HG03442 (cell line): ENCODE measurements around the gene PHB1.
A peak's percentile ranks its signal among the peaks of the same experiment; 100 is the strongest.

Experiments used
- ATAC-seq: cut with Tn5 transposase; IDR thresholded peaks from one replicate; pipeline ENCODE4 v1.9.1; 2021; ENCODE audit warnings: mild to moderate bottlenecking, moderate library complexity; ENCODE audit not compliant: unreplicated experiment

Gene PHB1

DNA sequence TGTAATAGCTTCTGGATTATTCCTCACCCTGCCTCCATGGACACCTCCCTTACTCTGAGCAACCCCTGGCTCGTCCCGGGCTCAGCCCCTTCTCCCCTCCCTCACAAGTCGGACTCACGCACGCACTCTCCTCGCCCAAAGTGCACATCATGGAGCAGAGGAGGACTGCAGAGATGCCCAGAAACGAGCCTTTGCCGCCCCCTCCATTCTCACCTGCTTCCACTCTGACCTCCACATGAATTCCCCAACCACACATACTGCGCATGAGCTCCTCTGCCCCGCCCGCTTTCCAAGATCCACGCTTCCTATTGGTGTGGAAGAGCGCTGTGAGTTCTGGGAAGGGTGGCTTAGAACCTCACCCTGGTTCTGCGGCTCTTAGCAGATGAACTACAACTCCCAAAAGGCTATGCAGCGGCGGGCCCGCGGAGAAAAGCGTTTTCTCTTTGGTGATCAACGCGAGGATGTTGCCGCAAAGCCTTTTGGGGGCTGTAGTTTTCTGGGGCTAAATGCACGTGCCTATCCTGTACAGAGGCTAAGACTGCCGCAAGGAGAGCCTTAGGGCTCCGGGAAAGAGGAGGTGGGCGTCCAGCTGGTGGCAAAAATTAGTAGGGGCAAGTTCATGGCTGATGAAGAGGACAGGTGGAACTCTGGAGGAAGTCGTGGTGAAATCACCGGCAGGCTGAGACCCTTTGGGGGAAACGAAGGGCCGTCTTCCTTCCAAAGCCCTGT is at the start of gene PHB1:
Gene PHB1, minus strand, starts transcription at position 261 of the 729 bp plus-strand sequence. CDS start 1,618 bp downstream, outside the sequence.
- ATAC-seq = peak; percentile 99

DNA sequence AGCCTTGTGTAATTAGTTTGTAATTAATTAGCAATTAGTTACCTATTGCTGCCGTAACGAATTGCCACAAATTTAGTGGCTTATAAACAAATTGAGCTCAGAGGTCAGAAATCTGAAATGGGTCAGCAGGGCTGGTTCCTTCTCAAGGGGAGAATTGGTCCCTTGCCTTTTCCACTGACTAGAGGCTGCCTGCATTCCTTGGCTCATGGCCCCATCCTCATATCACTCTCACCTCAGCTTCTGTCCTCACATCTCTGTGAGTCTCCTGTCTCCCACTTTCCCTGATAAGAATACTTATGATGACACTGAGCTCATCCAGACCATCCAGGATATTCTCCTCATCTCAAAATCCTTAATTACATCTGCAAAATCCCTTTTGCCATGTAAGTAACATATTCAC is 49.4 kb upstream of the PHB1 start:
- ATAC-seq = no peak

DNA sequence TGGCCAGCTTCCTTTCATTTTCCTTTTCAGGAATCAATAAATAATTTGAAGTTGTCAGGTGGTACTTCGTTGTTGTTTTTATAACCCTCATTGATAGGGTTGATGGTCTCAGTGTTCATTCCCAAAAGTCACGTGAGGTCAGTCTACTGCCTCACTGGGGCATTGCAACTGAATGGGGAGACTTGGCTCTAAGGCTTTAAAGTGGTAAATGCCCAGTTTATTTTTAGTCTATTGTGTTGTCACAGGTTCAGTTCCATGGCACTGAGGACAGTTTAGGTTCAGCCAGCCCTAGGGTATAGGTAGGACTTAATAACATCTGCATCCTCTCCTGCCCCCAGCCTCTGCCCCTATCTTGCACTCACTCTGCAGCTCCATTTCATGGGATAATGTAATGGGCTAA is 46.9 kb upstream of the PHB1 start:
- no peak for ATAC-seq

DNA sequence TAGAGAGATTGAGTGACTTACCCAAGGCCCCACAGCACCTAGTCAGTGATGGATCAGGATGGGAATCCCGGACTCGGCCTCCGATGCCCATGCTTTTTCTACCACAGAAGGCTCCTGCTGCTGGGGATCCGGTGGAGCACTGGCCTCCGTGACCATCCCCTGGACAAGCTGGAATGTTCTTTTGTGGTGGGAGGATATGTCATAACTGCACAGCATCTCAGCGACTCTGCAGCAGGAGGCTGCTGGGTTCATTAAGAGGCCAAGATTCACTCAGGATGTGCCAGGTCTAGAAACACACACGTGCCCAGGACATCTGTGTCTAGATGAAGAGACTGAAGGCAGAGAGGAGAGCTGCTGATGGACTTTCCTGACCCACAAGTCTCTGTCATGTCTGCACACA is 45.7 kb upstream of the PHB1 start:
- ATAC-seq = no peak

DNA sequence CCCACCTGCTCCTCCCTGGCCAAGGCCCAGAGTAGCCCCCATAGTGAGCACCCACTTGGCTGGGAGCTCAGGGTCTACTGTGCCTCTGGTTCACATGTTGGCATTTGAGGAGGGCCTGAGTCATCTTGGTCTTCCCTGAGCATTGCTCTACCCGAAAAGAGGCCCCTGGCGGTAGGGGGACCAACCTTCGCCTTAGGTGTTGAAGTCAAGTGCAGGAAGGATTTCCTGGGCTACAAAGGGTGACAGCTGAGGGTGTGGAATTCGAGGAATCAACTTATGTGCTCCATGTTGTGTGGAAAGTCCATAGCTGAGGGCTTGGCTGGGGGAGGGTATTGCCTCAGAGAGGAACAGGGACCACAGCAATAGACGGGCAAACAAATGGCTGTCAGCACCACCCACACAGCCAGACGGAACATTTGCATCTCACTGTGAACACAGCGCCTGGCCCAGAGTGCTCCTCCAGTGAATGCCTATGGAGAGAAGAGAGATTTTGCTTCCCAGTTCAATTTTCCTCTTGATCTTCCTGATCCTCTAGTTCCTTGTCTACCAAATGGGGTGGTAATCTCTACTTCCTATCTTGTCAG is 44.8 kb upstream of the PHB1 start:
- ATAC-seq = no peak

DNA sequence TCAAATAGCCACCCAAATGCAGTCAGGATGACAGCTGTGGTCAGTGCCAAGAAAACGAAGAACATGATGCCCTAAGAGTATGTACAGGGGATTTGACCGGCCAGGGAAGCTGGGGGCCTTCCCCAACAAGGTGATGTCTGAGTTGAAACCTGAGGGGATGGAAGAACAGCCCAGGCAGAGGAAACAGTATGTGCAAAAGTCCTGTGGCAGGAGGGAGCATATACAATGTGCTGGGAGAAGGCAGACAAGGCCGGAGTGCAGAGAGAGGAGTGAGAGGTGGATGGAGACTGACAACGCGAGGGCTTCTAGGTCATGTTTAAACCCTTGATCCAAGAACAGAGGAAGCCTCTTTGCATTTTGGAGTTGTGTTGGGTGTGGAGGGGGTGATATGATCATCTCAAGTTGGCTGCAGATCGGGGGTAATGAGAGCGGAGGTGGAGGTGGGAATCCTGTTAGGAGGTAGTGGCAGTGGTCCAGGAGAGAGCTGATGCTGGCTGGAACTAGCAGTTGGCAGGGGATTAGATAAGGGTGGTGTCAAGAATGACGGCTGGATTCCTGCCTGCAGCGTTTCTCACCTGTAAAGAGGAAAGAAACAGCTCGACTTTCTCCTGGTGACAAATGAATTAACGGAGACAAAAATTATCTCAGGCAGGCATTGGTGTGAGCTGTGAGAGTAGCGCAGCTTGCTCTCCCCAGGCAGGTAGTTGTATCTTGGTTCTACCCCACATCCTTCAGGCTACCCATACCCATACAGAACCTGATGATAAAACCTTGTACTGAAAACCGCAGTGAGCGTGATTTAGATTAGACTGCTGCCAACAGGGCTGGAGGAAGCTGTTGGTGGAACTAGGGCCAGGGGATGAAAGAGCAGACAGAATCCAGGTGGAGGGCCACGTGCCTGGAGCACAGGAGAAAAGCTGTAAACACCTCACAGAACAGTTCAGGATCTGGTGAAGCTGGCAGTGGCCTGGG is 43.2 kb upstream of the PHB1 start:
- no peak for ATAC-seq

DNA sequence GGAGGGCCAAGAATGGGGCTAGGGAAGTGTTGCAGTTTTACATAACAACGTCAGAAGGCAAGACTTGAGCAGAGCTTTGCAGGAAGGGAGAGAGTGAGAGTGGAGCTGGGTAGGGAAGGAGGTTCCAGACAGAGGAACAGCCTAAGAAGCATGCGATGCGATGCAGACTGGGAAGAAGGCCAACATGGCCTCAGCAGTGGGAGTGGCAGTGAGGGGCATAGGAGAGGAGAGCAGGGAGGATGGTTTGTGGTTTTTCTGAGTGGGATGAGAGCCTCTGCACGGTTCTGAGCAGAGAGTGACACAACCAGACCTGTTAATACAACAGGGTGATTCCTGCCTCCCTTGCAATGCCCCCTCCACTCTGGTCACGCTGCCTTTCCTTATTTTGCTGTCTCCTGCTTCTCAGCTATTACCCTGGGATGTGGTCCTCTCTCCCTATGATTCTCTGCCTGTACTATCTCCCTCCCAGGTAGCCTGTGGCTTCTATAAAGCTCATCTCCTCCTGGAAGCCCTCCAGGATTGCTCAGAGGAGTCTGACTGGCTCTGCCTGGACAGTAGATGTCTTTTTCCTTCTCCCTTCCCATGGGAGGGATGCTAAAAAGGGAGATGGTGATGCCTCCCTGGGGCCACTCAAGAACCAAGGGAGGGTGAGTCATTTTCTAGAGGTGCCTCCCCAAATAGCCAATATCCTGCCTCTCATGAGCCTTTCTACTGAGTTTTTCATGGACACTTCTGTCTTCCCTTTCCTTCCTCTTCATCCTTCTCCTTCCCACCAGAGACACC is 41.7 kb upstream of the PHB1 start:
- no peak for ATAC-seq

DNA sequence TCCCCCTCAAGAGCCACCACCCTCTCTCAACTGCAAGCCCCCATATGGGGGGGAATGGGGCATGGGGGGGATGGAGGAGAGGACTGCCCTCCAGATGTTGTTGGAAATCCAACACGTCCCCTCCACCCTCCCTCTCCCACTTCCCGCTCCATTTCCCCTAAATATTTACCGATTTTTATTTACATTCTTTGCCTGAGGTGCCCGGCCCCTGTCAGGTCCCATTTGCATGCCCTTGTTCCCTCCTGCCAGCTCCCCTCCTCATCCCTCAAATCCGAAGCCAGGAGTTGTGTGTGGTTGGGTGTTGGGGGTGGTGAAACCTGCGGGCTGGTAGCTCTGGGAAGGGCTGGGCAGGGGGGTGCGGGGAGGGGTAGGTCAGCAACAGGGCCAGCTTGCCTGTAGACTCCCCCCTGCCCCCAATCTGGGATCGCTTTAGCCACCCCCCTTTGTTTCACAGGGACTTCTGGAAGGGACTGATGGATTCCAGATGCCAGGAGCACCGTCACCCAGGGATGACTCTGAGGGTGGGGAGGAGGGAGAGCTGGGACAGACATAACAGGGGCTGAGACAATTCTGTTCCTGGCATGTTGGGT is 40.7 kb upstream of the PHB1 start:
- no peak for ATAC-seq

DNA sequence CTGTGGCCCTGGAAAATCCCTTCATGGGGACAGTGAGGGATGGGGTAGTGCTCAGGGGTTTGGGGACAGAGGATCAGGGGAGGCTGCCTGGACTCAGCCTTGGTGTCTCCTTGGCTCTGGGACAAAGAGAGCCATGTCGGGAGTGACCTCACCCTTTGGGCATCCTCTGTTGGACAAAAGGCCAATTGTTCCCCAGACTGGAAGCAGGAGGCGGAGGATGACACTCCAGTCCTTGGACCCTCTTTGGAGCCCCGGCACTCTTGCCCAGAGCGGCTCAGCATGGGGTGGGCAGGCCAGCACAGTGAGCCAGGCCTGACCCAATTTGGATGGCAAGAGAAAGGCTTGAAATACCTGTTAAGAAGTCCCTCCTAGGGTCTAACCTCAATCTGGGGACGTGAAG is 39.4 kb upstream of the PHB1 start:
- no peak for ATAC-seq

DNA sequence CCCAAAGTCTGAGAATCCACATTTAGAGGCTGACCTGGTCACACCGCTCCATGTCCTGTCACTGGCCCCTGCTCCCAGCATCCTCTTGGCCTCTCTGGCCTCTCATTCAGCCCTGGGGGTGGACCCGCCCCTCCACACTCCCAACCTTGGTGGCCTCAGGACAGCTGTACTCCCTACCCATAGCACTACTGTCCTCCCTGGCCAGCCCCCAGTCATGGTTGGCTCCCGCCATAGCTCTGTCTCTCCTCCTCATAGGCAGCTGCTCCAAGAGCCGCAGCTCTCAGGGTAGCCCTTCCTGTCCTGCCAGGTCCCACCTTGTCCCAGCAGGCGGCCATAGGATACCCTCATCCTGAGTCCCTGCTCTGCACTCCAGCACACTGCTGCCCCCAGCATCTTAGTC is 38.0 kb upstream of the PHB1 start:
- no peak for ATAC-seq

DNA sequence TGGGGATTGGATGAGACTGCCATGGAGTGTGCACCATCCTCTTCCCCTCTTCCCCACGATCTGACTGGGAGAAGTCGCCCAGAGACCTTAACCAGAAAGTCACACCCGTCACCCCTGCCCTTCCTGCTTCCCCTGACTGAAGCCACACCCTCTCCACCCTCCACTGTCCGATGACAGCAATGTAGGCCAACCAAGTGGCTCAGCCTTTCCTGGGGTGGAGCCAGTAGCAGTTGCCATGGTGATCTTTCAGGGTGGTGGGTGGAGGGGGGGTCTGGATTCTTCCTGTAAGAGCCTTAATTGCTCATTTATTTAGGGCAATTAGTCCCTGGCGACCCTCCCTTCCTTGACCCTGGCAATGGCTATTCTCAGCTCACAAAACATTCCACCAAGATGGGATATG is 37.5 kb upstream of the PHB1 start:
- ATAC-seq = no peak

DNA sequence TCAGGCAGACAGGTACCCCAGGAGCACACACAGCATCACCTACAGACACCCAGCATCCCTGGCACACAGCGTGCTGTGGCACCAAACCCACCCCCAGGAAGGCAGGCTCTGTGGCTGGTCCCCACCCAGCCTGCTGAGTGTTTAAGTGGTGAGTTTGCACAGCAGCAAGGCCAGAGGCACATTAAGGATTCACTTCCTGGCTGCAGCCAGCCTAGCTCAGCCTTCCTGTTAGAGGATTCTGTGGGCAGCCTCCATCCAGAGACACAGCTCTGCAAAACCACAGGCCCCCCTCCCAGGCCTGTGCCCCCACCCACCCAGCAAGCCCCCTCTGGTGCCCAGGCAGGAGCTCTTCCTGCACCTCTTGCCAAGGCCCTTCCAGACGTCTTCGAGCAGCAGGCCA is 36.1 kb upstream of the PHB1 start:
- no peak for ATAC-seq

DNA sequence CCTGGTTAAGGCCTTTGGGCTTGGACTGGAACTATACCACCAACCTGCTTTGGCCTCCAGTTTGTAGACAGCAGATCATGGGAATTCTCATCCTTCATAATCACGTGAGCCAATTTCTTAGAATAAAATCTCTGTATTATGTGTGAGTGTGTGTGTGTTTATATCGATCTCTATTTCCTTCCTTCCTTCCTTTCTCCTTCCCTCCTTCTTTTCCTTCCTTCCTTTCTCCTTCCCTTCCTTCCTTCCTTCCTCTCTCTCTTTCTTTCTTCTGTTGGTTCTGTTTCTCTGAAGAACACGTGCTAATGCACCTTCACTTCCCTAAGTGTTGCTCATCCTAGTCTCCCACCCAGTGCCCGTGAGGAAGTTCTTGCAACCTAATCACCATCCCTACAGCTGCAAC is 35.5 kb upstream of the PHB1 start:
- ATAC-seq = no peak

DNA sequence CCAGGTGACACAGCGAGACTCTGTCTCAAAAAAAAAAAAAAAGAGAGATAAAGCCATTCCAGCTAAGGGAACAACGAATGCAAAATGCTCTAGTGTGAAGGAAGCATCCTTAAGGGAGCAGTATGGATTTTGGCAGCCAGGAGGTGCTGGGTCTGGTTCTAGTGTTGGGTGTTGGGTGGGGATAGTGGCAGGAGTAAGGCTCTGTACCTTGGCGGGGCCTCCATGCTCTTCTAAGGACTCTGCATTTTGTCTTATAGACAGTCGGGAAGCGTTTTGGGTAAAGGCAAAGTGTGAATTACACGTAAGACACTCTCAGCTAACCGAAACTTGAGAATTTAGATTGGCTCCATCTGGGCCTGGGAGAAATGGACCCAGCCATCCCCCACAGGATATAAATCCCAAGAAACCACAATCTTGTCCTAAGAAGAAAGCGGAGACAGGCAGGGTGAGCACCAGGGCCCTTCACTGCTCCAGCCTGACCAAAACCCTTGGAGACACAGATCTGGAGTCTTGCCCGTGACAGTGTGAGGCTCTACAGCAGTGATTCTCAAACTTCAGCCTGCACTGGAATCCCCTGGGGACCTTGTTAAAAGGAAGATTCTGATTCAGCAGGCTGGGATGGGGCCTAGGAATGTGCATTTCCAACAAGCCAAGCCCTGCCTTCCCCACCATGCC is 33.1 kb upstream of the PHB1 start:
- ATAC-seq = no peak

DNA sequence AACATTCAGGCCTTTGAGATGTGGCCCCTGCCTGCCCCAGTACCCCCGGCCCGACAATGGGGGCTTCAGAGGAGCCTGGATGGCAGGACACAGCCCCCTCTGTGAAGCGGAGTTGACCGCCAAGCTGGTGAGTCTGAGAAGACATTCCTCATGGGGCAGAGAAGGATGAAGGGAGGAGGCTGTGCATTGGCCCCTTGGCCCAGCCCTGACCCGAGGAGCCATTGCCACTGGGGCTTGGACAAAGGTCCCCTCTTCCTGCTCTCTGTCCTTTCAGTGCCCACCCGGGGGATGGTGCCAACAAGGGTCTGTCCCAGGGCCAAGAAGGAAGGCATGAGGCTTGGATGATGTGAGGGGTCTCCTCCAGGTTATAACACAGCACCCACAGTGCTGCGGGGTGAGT is 30.9 kb upstream of the PHB1 start:
- no peak for ATAC-seq

DNA sequence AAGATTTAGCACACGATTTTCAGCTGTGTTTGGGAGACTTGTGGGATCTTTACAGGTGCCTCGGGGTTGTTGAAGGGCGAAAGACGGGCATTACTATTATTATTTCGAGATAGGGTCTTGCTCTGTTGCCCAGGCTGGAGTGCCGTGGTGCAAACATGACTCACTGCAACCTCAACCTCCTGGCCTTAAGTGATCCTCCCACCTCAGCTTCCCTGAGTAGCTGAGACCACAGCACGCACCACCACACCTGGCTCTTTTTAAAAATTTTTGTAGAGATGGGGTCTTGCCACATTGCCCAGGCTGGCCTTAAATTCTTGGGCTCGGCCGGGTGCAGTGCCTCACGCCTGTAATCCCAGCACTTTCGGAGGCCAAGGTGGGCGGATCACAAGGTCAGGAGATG is 29.7 kb upstream of the PHB1 start:
- ATAC-seq = no peak

DNA sequence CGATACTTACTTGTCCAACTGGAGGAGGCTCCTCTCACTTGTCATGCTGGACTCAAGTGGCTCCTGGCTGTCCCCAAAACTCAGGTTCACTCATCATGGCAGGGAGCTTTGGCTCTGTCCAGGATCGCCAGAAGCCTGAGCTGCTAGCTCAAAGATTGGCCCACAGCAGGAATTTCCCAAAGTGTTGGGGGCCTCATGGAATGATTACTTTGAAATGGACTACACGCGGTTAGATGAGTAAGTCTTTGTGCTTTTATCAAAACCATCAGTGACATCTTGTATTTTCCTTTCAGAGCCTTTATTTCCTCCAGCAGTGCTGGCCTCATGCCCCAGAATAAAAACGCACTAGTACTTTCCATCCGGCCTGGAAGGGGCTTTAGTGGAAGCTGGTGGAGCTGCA is 29.2 kb upstream of the PHB1 start:
- no peak for ATAC-seq

DNA sequence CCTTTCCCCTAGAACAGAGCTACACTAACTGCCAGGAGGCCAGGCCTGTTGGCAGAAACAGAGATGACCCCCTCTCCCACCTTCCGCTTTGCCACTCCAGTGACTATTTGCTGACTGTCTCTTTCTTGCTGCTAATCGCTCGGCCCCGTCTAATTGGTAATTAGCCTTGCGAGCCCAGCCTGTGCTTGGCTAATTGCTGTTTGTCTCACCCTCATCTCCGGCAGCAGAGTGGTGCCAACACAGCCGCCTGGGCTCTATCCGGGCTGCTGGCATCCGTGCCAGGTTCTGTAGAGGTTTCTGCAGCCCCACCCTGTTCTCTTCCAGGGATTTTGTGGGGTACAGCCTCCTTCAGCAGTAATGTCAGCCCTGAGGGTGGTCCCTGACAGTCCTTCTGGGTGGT is 27.4 kb upstream of the PHB1 start:
- no peak for ATAC-seq

DNA sequence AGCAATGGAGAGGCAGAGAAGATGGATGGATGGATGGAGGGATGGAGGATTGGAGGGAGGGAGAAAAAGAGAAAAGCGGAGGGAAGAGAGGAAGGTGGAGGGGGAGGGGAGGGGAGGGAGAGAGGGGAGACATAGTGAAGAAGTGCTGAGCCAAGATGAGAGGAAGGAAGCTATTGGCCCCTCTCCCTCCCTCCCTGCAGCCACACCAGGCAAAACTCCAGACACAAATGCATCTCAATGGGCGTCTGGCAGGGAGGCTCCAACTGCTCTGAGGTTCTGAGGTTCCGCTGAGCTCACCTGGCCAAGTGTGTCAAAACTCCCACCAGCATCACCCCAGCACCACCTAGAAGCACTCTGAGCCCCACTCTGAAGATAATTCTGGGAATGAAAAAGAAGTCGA is 26.9 kb upstream of the PHB1 start:
- ATAC-seq = no peak

DNA sequence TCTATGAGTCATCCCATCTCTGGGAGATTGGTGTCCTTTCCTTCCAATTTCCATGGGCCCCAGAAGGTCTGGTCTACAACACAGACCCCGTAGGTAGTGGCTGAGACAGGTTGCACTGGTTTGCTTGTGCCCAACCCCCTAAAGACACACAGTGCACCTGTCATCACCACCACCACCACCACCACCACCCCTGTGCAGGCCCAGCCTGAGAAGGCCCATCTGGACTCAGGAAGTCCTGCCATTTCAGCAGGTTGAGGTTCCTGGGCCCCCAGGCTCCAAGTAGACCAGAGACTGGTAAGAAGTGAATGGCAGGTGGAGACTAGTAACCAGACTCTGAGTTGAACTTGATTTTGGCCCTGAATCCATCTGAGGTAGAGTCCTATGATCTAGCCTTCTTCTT is 25.9 kb upstream of the PHB1 start:
- ATAC-seq = no peak
